ENCODE measurements around the gene SLC6A11. TPM values are rescaled to one million over a fixed set of nuclear protein-coding genes. Genes with fewer than 3 reads are reported as not detected.
A peak's percentile ranks its signal among the peaks of the same experiment; 100 is the strongest.

SLC6A11 gene
- total and polyA plus RNA-seq, 9 of the 15 experiments (the other 6 are each of a cell fraction or from before 2014, with no cell fraction given) = 0.04 TPM; not detected in 8

DNA sequence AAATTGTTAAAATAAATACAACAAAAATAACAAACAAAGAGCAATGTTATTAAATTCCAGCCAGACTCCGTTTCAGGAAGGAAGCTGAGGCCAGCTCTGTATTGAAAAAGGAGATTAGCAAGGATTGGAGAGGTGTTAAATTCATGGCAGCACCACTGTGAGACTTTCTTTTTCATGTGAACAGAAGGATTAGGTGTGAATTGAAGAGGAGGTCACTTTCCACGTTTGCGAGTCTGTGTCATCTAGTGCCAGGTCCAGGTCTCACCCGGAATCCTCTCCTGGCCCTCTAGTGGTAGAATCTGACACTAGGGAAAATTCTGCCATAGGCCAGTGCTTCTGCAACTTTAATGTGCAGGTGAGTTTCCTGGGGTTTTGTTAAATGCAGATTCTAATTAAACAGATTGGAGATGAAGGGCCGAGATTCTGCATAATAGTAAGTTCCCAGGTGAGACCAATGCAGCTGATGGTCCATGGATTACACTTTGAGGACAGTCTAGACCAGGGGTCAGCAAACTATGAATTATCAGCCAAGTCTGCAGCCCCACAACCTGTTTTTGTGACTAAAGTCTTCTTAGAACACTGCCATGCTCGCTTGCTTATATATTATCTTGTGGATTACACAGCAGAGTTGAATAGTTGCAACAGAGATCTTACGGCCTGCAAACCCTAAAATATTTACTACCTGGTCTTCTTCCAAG lies 167.3 kb downstream of the SLC6A11 start:
- intact Hi-C loops (cut with micrococcal nuclease) = loop anchor here (10.0 kb wide), 1 partner anchor 229 kb away; no protein-coding TSS in a partner anchor
- H3K27me3 ChIP-seq (ENCODE audit: control insufficient read depth in 2 of 2, insufficient read depth in 2 of 2, low read length in 2 of 2) = peaks cover 0 to 7% of the 10 kb centered on the region in 2 experiments; a peak in 1 of 5 replicates
- H3K36me3 ChIP-seq (ENCODE audit: control insufficient read depth, insufficient read depth, low read length) = no peaks in the 10 kb centered on the region
- H3K27ac ChIP-seq (ENCODE audit: extremely low read depth, low read depth, low read length) = no peak overlapping the region
- peaks cover 3% of the 10 kb centered on the region; the same call in 1 of the 2 replicates for H4K20me1 ChIP-seq (replicated peaks; ENCODE audit: control insufficient read depth, insufficient read depth, low read length)
- in situ Hi-C loops (cut with MboI) = no loop called here
- no peaks in the 10 kb centered on the region for H3K4me1 ChIP-seq (replicated peaks in 1 of 2; ENCODE audit: control insufficient read depth in 2 of 2, insufficient read depth in 2 of 2, low read length in 2 of 2)
- POLR2A ChIA-PET = no interaction called here
- H3K9me3 ChIP-seq (replicated peaks; ENCODE audit: control insufficient read depth, insufficient read depth, low read depth, low read length) = no peaks in the 10 kb centered on the region
- no peak overlapping the region for H3K4me3 ChIP-seq
- CTCF ChIA-PET (ENCODE audit: low intra/inter-chr PET ratio) = no interaction called here
- no peak overlapping the region for H2AFZ ChIP-seq (ENCODE audit: low read depth, low read length)
- no peaks in the 10 kb centered on the region for H3K79me2 ChIP-seq (ENCODE audit: control insufficient read depth, insufficient read depth, low read length)
- H3K9ac ChIP-seq (ENCODE audit: insufficient read depth in 1 of 2, low read depth in 2 of 2, low read length in 2 of 2) = no peak overlapping the region
- 3% methylated on average over 7 of the region's 7 CpGs for WGBS (ENCODE audit: insufficient coverage, low coverage, missing lambda C conversion rate)
- BruUV-seq (replicated peaks) = no TSS peak
- peak; percentile 91 for ATAC-seq
- peak; percentile 87 for FAIRE-seq
- no peak overlapping the region for H3K4me2 ChIP-seq (ENCODE audit: insufficient read depth, low read length)
- DNase-seq (ENCODE audit: extremely low read depth in 1 of 4, low spot score in 3 of 4) = peak; percentile 43 to 80 (median 76)
- H3K9me1 ChIP-seq (ENCODE audit: control insufficient read depth, insufficient read depth, low read length) = no peaks in the 10 kb centered on the region
- peak; percentile 34; the same call in 1 of the 2 replicates for TF ChIP-seq SMC3 (conservative IDR thresholded peaks at IDR 0.05; ENCODE audit: insufficient read depth, low read depth, low read length)
- TF ChIP-seq ETV1 (tag; conservative IDR thresholded peaks at IDR 0.05; ENCODE audit: low read depth) = no peak
- no peak for TF ChIP-seq ELF4 (CRISPR knock-in tag; IDR thresholded peaks at IDR 0.05)
- peak; percentile 73 to 84 (median 75) for TF ChIP-seq CTCF (IDR thresholded peaks at IDR 0.05 in 2 of 3, conservative IDR thresholded peaks at IDR 0.05 in 1 of 3; ENCODE audit: insufficient read depth in 2 of 3, low read depth in 1 of 3, low read length in 3 of 3)
- TF ChIP-seq CTCFL (IDR thresholded peaks at IDR 0.05; ENCODE audit: borderline replicate concordance, insufficient read depth, low read depth, low read length, poor library complexity, severe bottlenecking) = peak; percentile 52
- TF ChIP-seq REST (IDR thresholded peaks at IDR 0.05; ENCODE audit: borderline replicate concordance) = 0 out of 2 replicates have a peak, but pooled peaks have one; percentile 9
- TF ChIP-seq REST (CRISPR knock-in tag; IDR thresholded peaks at IDR 0.05; ENCODE audit: low read depth) = no peak
- peak; percentile 7 to 51; a peak in 2 of 4 replicates for TF ChIP-seq RAD21 (CRISPR knock-in tag; conservative IDR thresholded peaks at IDR 0.05 in 1 of 2, IDR thresholded peaks at IDR 0.05 in 1 of 2)

Data from K562 (cell line).